GM12878 (cell line): ENCODE measurements around the gene KRT75.

Experiments used
- KDM1A ChIP-seq: fragments of 200-600 bp; sonication (generic); IDR thresholded peaks from 2 replicates; pipeline ENCODE4 v1.6.1; 2016; ENCODE audit warnings: borderline replicate concordance
- MTA3 ChIP-seq: IDR thresholded peaks from 2 replicates; pipeline ENCODE4 v1.6.1; 2012; ENCODE audit warnings: low read length, inconsistent platforms, borderline replicate concordance
- POLR2AphosphoS5 ChIP-seq: IDR thresholded peaks from 2 replicates; pipeline ENCODE4 v1.6.1; 2011; ENCODE audit warnings: mild to moderate bottlenecking, low read length, inconsistent platforms
- RAD21 ChIP-seq: IDR thresholded peaks from 2 replicates; pipeline ENCODE4 v1.6.1; 2011; ENCODE audit warnings: mild to moderate bottlenecking, low read depth, low read length, moderate library complexity; ENCODE audit not compliant: insufficient read depth
- SKIL ChIP-seq: fragments of 450-650 bp; IDR thresholded peaks from 2 replicates; pipeline ENCODE4 v1.6.1; 2017; ENCODE audit warnings: mild to moderate bottlenecking, low read depth, inconsistent platforms; ENCODE audit not compliant: poor library complexity, severe bottlenecking
- SREBF2 ChIP-seq: IDR thresholded peaks from 2 replicates; pipeline ENCODE4 v1.6.1; 2012; ENCODE audit warnings: mild to moderate bottlenecking, low read length
- ZNF274 ChIP-seq: IDR thresholded peaks from one replicate; pipeline ENCODE4 v1.8.0; 2011; ENCODE audit not compliant: insufficient read length, insufficient read depth
- ZNF384 ChIP-seq: IDR thresholded peaks from 2 replicates; pipeline ENCODE4 v1.6.1; 2012; ENCODE audit warnings: low read depth, mild to moderate bottlenecking, low read length, improper control_type of control experiment, borderline replicate concordance
- ZZZ3 ChIP-seq: IDR thresholded peaks from 2 replicates; pipeline ENCODE4 v1.6.1; 2011; ENCODE audit warnings: low read depth; ENCODE audit not compliant: control insufficient read depth, insufficient read length

GRCh38 chr12:52437508-52437907 lies 3.3 kb upstream of the KRT75 start:
- TF ChIP-seq RAD21 (no peak), SKIL (no peak), ZNF274 (no peak), ZZZ3 (no peak), KDM1A (no peak), ZNF384 (no peak), MTA3 (no peak), POLR2AphosphoS5 (no peak), SREBF2 (no peak)
